H9 (cell line): ENCODE data around the gene DCDC1. TPM values are rescaled to one million over a fixed set of nuclear protein-coding genes. Genes with fewer than 3 reads are reported as not detected.

Experiments
- DNase-seq: peaks from one replicate; pipeline ENCODE4 v3.0.0-alpha.2; 2017
- H2AFZ ChIP-seq: one replicate; pipeline ENCODE4 v1.6.1; 2013; ENCODE audit warnings: mild to moderate bottlenecking, low read length, control low read depth, moderate library complexity
- H2AK5ac ChIP-seq: 2 replicates; pipeline ENCODE4 v1.6.1; 2013; ENCODE audit warnings: low read length, control low read depth, mixed read lengths; ENCODE audit not compliant: insufficient read length
- H2BK120ac ChIP-seq: one replicate; pipeline ENCODE4 v1.6.1; 2013; ENCODE audit warnings: low read depth, mild to moderate bottlenecking, low read length, control low read depth, inconsistent platforms; ENCODE audit not compliant: poor library complexity, severe bottlenecking
- H2BK12ac ChIP-seq: 2 replicates; pipeline ENCODE4 v1.6.1; 2013; ENCODE audit warnings: low read length, control low read depth, mixed read lengths, low read depth; ENCODE audit not compliant: insufficient read length
- H2BK15ac ChIP-seq: 2 replicates; pipeline ENCODE4 v1.6.1; 2013; ENCODE audit warnings: low read depth, low read length, control low read depth
- H2BK20ac ChIP-seq: one replicate; pipeline ENCODE4 v1.6.1; 2013; ENCODE audit warnings: low read depth, mild to moderate bottlenecking, low read length, control low read depth, inconsistent platforms; ENCODE audit not compliant: poor library complexity, severe bottlenecking
- H2BK5ac ChIP-seq: 2 replicates; pipeline ENCODE4 v1.6.1; 2013; ENCODE audit warnings: low read length, control low read depth, mixed read lengths; ENCODE audit not compliant: insufficient read length
- H3K14ac ChIP-seq: 2 replicates; pipeline ENCODE4 v1.6.1; 2013; ENCODE audit warnings: low read length, control low read depth; ENCODE audit not compliant: insufficient read depth
- H3K18ac ChIP-seq: 2 replicates; pipeline ENCODE4 v1.6.1; 2013; ENCODE audit warnings: low read depth, mild to moderate bottlenecking, mixed read lengths, low read length, control low read depth; ENCODE audit not compliant: insufficient read length
- H3K23ac ChIP-seq: 2 replicates; pipeline ENCODE4 v1.6.1; 2013; ENCODE audit warnings: low read length, control low read depth, mixed read lengths, low read depth; ENCODE audit not compliant: insufficient read length
- H3K23me2 ChIP-seq: 2 replicates; pipeline ENCODE4 v1.6.1; 2013; ENCODE audit warnings: low read depth, mild to moderate bottlenecking, mixed read lengths, low read length, control low read depth; ENCODE audit not compliant: insufficient read length, poor library complexity, severe bottlenecking
- H3K27ac ChIP-seq: 2 replicates; pipeline ENCODE4 v1.5.1; 2013; ENCODE audit warnings: low read length, control low read depth, mixed read lengths, low read depth; ENCODE audit not compliant: insufficient read length
- H3K27me3 ChIP-seq: 2 replicates; pipeline ENCODE4 v1.6.1; 2013; ENCODE audit warnings: low read length, control low read depth, inconsistent platforms; ENCODE audit not compliant: insufficient read depth
- H3K4ac ChIP-seq: 2 replicates; pipeline ENCODE4 v1.6.1; 2013; ENCODE audit warnings: low read depth, mild to moderate bottlenecking, control low read depth, inconsistent platforms, low read length, moderate library complexity
- H3K4me1 ChIP-seq: 2 replicates; pipeline ENCODE4 v1.6.1; 2013; ENCODE audit warnings: low read length, control low read depth, inconsistent platforms; ENCODE audit not compliant: insufficient read depth
- H3K4me2 ChIP-seq: 2 replicates; pipeline ENCODE4 v1.6.1; 2013; ENCODE audit warnings: low read length, control low read depth, mixed read lengths; ENCODE audit not compliant: insufficient read length, insufficient read depth
- H3K56ac ChIP-seq: 2 replicates; pipeline ENCODE4 v1.6.1; 2013; ENCODE audit warnings: low read depth, mild to moderate bottlenecking, mixed read lengths, low read length, control low read depth; ENCODE audit not compliant: insufficient read length
- H3K79me1 ChIP-seq: 2 replicates; pipeline ENCODE4 v1.6.1; 2013; ENCODE audit warnings: low read depth, mild to moderate bottlenecking, moderate library complexity, low read length, control low read depth, inconsistent platforms; ENCODE audit not compliant: insufficient read depth, poor library complexity, severe bottlenecking
- H3K79me2 ChIP-seq: 2 replicates; pipeline ENCODE4 v1.6.1; 2013; ENCODE audit warnings: low read length, control low read depth, inconsistent platforms; ENCODE audit not compliant: insufficient read depth
- H3K9ac ChIP-seq: 2 replicates; pipeline ENCODE4 v1.6.1; 2013; ENCODE audit warnings: low read length, control low read depth, mixed read lengths; ENCODE audit not compliant: insufficient read length; ENCODE audit errors: extremely low read depth
- H3K9me3 ChIP-seq: one replicate; pipeline ENCODE4 v1.6.1; 2013; ENCODE audit warnings: low read depth, low read length, inconsistent platforms; ENCODE audit not compliant: control insufficient read depth
- H3T11ph ChIP-seq: one replicate; pipeline ENCODE4 v1.6.1; 2013; ENCODE audit warnings: mild to moderate bottlenecking, low read length, control low read depth, inconsistent platforms
- H4K20me1 ChIP-seq: one replicate; pipeline ENCODE4 v1.6.1; 2013; ENCODE audit not compliant: control insufficient read depth, insufficient read length, insufficient read depth
- H4K5ac ChIP-seq: 2 replicates; pipeline ENCODE4 v1.6.1; 2013; ENCODE audit warnings: low read depth, mild to moderate bottlenecking, mixed read lengths, low read length, control low read depth; ENCODE audit not compliant: insufficient read length
- H4K8ac ChIP-seq: replicated peaks from 2 replicates; pipeline ENCODE4 v1.6.1; 2013; ENCODE audit warnings: low read length, control low read depth, mixed read lengths, low read depth; ENCODE audit not compliant: insufficient read length
- H4K91ac ChIP-seq: 2 replicates; pipeline ENCODE4 v1.6.1; 2013; ENCODE audit warnings: low read depth, mild to moderate bottlenecking, moderate library complexity, mixed read lengths, low read length, control low read depth; ENCODE audit not compliant: insufficient read length
- H3K27ac Mint-ChIP-seq, 3 experiments: 2 replicates in 2 of 3; 3 replicates in 1 of 3; pipeline ENCODE4 v1.8.0; 2020 to 2021; ENCODE audit warnings: mixed read lengths in 3 of 3, mild to moderate bottlenecking in 1 of 3, moderate library complexity in 1 of 3
- H3K27me3 Mint-ChIP-seq: 2 replicates; pipeline ENCODE4 v1.8.0; 2021; ENCODE audit warnings: low read depth, mild to moderate bottlenecking, moderate library complexity, mixed read lengths
- H3K36me3 Mint-ChIP-seq, 3 experiments: 2 replicates in 2 of 3; 3 replicates in 1 of 3; pipeline ENCODE4 v1.8.0; 2020 to 2021; ENCODE audit warnings: low read depth in 3 of 3, mixed read lengths in 3 of 3; ENCODE audit not compliant: insufficient read depth in 1 of 3
- H3K4me1 Mint-ChIP-seq, 2 experiments: 2 replicates each; pipeline ENCODE4 v1.8.0; 2020; ENCODE audit warnings: mixed read lengths in 2 of 2
- H3K4me3 Mint-ChIP-seq, 2 experiments: 2 replicates in 1 of 2; 3 replicates in 1 of 2; pipeline ENCODE4 v1.8.0; 2020 to 2021; ENCODE audit warnings: mild to moderate bottlenecking in 2 of 2, mixed read lengths in 2 of 2, moderate library complexity in 1 of 2
- H3K9me3 Mint-ChIP-seq, 2 experiments: 2 replicates in 1 of 2; 3 replicates in 1 of 2; pipeline ENCODE4 v1.8.0; 2020; ENCODE audit warnings: mild to moderate bottlenecking in 2 of 2, mixed read lengths in 2 of 2, moderate library complexity in 1 of 2
- CTCF ChIP-seq: fragments of 200-600 bp; sonication (generic); conservative IDR thresholded peaks from 3 replicates; pipeline ENCODE4 v1.8.0; 2021; ENCODE audit warnings: antibody characterized with exemption, mild to moderate bottlenecking
- WGBS: extraction: QIAGEN DNeasy Blood & Tissue Kit; methylation state at CpG from one replicate; pipeline ENCODE4 v1.1.7; 2013; ENCODE audit warnings: missing lambda C conversion rate, low lambda C conversion rate, mixed read lengths; ENCODE audit not compliant: insufficient read length; ENCODE audit errors: extremely low coverage; 5-methylcytosine and 5-hydroxymethylcytosine counted together
- total RNA-seq: library from RNA; stranded (reverse); gene quantifications from 2 replicates; pipeline ENCODE4 v1.2.1, GENCODE V29; 2021

Gene DCDC1
- total RNA-seq, 1 experiment from 2014 or later, result 0.09 TPM

- H3K27me3 ChIP-seq, result no peaks in the 10 kb centered on the region
- Mint-ChIP-seq H3K4me3 (no peak overlapping the region), H3K4me1 (no peaks in the 10 kb centered on the region), H3K27ac (no peak overlapping the region), H3K9me3 (peaks cover 0 to 2% of the 10 kb centered on the region in 2 experiments; a peak in 1 of 5 replicates), H3K27me3 (no peaks in the 10 kb centered on the region), H3K36me3 (peaks cover 0 to 1% (median 0%) of the 10 kb centered on the region in 3 experiments; a peak in 1 of 7 replicates)
- DNase-seq, result no peak
- TF ChIP-seq CTCF, result no peak
- no peaks in the 10 kb centered on the region for H3K79me1 ChIP-seq
- H2BK20ac ChIP-seq, result no peak overlapping the region
- no peak overlapping the region for H4K5ac ChIP-seq
- H3K9me3 ChIP-seq, result no peaks in the 10 kb centered on the region
- no peaks in the 10 kb centered on the region for H3K4me1 ChIP-seq
- no peak overlapping the region for H3K9ac ChIP-seq
- H2BK12ac ChIP-seq, result no peak overlapping the region
- H3K18ac ChIP-seq, result no peak overlapping the region
- no peak overlapping the region for H2BK120ac ChIP-seq
- H3K27ac ChIP-seq, result no peak overlapping the region
- H2AK5ac ChIP-seq, result no peak overlapping the region
- no peak overlapping the region for H2BK5ac ChIP-seq
- H3K4me2 ChIP-seq, result no peak overlapping the region
- H3K79me2 ChIP-seq, result no peaks in the 10 kb centered on the region
- H3K23ac ChIP-seq, result no peak overlapping the region
- no peaks in the 10 kb centered on the region for H3K23me2 ChIP-seq
- no peaks in the 10 kb centered on the region for H4K20me1 ChIP-seq
- H4K8ac ChIP-seq, result no peak overlapping the region
- H3K14ac ChIP-seq, result no peak overlapping the region
- WGBS, result no CpG with 5 or more reads among the region's 3 CpGs
- H3K56ac ChIP-seq, result no peak overlapping the region
- H2AFZ ChIP-seq, result no peak overlapping the region
- no peak overlapping the region for H2BK15ac ChIP-seq
- no peak overlapping the region for H3T11ph ChIP-seq
- H3K4ac ChIP-seq, result no peak overlapping the region
- no peak overlapping the region for H4K91ac ChIP-seq
These were observed 218.7 kb downstream of the DCDC1 start for GRCh38 chr11:31150841-31151240.
